HEK293 (cell line): ENCODE measurements around the gene CALML3.

Experiments
- MEIS1 ChIP-seq: sonication (generic); formaldehyde crosslinking; IDR thresholded peaks from 2 replicates; pipeline ENCODE4 v1.8.1; 2022; ENCODE audit warnings: missing genetic modification reagents, mild to moderate bottlenecking, borderline replicate concordance
- ZBTB7A ChIP-seq: fragments of 450-650 bp; formaldehyde crosslinking; IDR thresholded peaks from 2 replicates; pipeline ENCODE4 v1.5.1; 2016; ENCODE audit warnings: low read depth, missing biosample characterization, missing genetic modification characterization
- ZNF585B ChIP-seq: fragments of 450-650 bp; formaldehyde crosslinking; IDR thresholded peaks from 2 replicates; pipeline ENCODE4 v1.5.1; 2016; ENCODE audit warnings: missing biosample characterization, missing genetic modification characterization
- ZNF76 ChIP-seq: fragments of 450-650 bp; formaldehyde crosslinking; IDR thresholded peaks from 2 replicates; pipeline ENCODE4; 2016; ENCODE audit warnings: low read depth, missing biosample characterization, missing genetic modification characterization, borderline replicate concordance
- TF ChIP-seq, protein P1 (sequence below): fragments of 450-650 bp; formaldehyde crosslinking; IDR thresholded peaks from 2 replicates; pipeline ENCODE4 v1.5.1; 2016; ENCODE audit warnings: missing biosample characterization, missing genetic modification characterization

DNA sequence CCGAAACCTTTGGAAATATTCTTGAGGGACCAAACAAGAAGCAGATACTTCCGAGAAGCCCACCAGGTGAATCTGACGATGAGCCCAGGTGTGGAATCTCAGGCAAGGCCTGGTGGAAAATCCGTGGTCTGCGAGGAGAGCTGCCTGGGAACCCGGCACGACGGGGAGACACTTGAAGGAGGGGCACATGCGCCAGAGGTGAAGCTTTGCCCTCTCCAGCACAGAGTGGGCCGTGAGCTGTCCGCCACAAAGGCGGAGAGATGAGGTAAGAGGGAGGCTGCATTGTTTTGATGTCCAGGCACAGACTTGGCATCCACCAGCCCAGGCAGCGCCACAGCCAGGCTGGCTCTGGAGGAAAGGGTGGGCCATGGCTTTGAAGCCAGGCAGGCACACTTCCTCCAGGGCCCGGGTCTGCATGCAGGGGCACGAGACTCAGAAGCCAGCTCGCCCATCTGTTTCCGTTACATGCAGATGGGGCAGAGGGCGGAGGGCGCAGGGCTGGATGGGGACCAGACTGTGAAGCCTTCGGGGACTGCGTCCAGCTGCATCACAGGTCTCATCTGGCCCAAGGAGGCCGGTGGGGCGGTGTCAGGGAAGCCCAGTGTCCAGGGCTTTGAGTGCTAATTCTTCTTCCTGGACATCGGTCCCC, 45.4 kb downstream of the CALML3 start:
- no peak for TF ChIP-seq MEIS1 (CRISPR knock-in tag)
- TF ChIP-seq ZBTB7A (tag by site-specific recombination): no peak
- TF ChIP-seq ZNF76 (tag by site-specific recombination): no peak
- TF ChIP-seq, protein P1, sequence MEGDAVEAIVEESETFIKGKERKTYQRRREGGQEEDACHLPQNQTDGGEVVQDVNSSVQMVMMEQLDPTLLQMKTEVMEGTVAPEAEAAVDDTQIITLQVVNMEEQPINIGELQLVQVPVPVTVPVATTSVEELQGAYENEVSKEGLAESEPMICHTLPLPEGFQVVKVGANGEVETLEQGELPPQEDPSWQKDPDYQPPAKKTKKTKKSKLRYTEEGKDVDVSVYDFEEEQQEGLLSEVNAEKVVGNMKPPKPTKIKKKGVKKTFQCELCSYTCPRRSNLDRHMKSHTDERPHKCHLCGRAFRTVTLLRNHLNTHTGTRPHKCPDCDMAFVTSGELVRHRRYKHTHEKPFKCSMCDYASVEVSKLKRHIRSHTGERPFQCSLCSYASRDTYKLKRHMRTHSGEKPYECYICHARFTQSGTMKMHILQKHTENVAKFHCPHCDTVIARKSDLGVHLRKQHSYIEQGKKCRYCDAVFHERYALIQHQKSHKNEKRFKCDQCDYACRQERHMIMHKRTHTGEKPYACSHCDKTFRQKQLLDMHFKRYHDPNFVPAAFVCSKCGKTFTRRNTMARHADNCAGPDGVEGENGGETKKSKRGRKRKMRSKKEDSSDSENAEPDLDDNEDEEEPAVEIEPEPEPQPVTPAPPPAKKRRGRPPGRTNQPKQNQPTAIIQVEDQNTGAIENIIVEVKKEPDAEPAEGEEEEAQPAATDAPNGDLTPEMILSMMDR (tag by site-specific recombination): no peak
- no peak for TF ChIP-seq ZNF585B (tag by site-specific recombination)
